ENCODE results near the gene FABP7. TPM values are rescaled to one million over a fixed set of nuclear protein-coding genes. Genes with fewer than 3 reads are reported as not detected.

Gene FABP7
- total and polyA plus RNA-seq, 2 of the 13 experiments (the other 11 are each of a cell fraction or from before 2014, with no cell fraction given) = not detected

- peak; percentile 73; the same call in 1 of the 2 replicates for TF ChIP-seq ZNF263 (CRISPR knock-in tag; IDR thresholded peaks at IDR 0.05)
- no peak for TF ChIP-seq WIZ (CRISPR knock-in tag; IDR thresholded peaks at IDR 0.05)
- TF ChIP-seq GABPA (IDR thresholded peaks at IDR 0.05; ENCODE audit: low read depth, low read length) = no peak
- TF ChIP-seq GABPA (CRISPR knock-in tag; IDR thresholded peaks at IDR 0.05; ENCODE audit: low read depth) = peak; percentile 34; the same call in 1 of the 2 replicates
- no peak for TF ChIP-seq SOX6 (IDR thresholded peaks at IDR 0.05)
- 0 out of 2 replicates have a peak, but pooled peaks have one; percentile 28 for TF ChIP-seq SOX6 (CRISPR knock-in tag; IDR thresholded peaks at IDR 0.05)
- TF ChIP-seq ZNF816 (CRISPR knock-in tag; IDR thresholded peaks at IDR 0.05; ENCODE audit: borderline replicate concordance) = no peak
- TF ChIP-seq ZNF644 (CRISPR knock-in tag; IDR thresholded peaks at IDR 0.05; ENCODE audit: low read depth) = no peak
- peak; percentile 77 for TF ChIP-seq MED1 (CRISPR knock-in tag; IDR thresholded peaks at IDR 0.05)
- TF ChIP-seq STAG1 (CRISPR knock-in tag; IDR thresholded peaks at IDR 0.05) = no peak
- TF ChIP-seq MIXL1 (CRISPR knock-in tag; IDR thresholded peaks at IDR 0.05) = peak; percentile 95
- TF ChIP-seq ETV5 (CRISPR knock-in tag; IDR thresholded peaks at IDR 0.05; ENCODE audit: borderline replicate concordance) = peak; percentile 53; the same call in 1 of the 2 replicates
- 0 out of 2 replicates have a peak, but pooled peaks have one; percentile 12 for TF ChIP-seq ELF3 (CRISPR knock-in tag; IDR thresholded peaks at IDR 0.05)
- TF ChIP-seq RARA (CRISPR knock-in tag; IDR thresholded peaks at IDR 0.05) = 0 out of 2 replicates have a peak, but pooled peaks have one; percentile 36
- no peak for TF ChIP-seq MXD1 (CRISPR knock-in tag; IDR thresholded peaks at IDR 0.05)
- peak; percentile 27; the same call in 1 of the 2 replicates for TF ChIP-seq RXRB (CRISPR knock-in tag; IDR thresholded peaks at IDR 0.05; ENCODE audit: borderline replicate concordance)
- no peak for TF ChIP-seq FOXP1 (IDR thresholded peaks at IDR 0.05)
- TF ChIP-seq FOXP1 (CRISPR knock-in tag; IDR thresholded peaks at IDR 0.05) = peak; percentile 62; the same call in 1 of the 2 replicates
- peak; percentile 74 for TF ChIP-seq PAXIP1 (CRISPR knock-in tag; conservative IDR thresholded peaks at IDR 0.05)
Observed at GRCh38 chr6:122801397-122801796, 21.9 kb downstream of the FABP7 start (continued).
